ENCODE data around the gene PCDHA6.
"Not testable (repeated sequence)": the region's sequence is repeated elsewhere in the genome, so short reads cannot be mapped to it uniquely, and the experiment has no call there.

PCDHA6 gene

GRCh38 chr5:140862441-140863295, 34.9 kb downstream of the PCDHA6 start:
- DNase-seq (ENCODE audit: low spot score), result no peak

GRCh38 chr5:140868721-140869554, 41.2 kb downstream of the PCDHA6 start, which contains the start of gene PCDHA11:
Gene PCDHA11, plus strand, starts transcription at chr5:140868957. Its CDS starts 147 bp downstream, at chr5:140869104.
- DNase-seq (ENCODE audit: low spot score), result no peak

DNA sequence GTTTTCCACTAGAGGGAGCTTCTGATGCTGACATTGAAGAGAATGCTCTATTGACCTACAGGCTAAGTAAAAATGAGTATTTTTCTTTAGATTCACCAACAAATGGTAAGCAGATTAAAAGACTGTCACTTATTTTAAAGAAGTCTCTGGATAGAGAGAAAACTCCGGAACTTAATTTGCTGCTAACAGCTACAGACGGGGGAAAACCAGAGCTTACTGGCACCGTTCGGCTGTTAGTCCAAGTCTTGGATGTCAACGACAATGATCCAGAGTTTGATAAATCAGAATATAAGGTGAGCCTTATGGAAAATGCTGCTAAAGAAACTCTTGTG, 41.8 kb downstream of the PCDHA6 start:
- DNase-seq (ENCODE audit: low spot score), result no peak

- no peak for DNase-seq (ENCODE audit: low spot score)
Observed at GRCh38 chr5:140870221-140871201, 42.8 kb downstream of the PCDHA6 start.

GRCh38 chr5:140875085-140876065, 47.6 kb downstream of the PCDHA6 start, which contains the start of gene PCDHA12:
Gene PCDHA12, plus strand, starts transcription at chr5:140875308. Its CDS starts 165 bp downstream, at chr5:140875473.
- DNase-seq (ENCODE audit: low spot score), result no peak

GRCh38 chr5:140876541-140877261, 48.9 kb downstream of the PCDHA6 start:
- DNase-seq (ENCODE audit: low spot score), result not testable (repeated sequence)

DNA sequence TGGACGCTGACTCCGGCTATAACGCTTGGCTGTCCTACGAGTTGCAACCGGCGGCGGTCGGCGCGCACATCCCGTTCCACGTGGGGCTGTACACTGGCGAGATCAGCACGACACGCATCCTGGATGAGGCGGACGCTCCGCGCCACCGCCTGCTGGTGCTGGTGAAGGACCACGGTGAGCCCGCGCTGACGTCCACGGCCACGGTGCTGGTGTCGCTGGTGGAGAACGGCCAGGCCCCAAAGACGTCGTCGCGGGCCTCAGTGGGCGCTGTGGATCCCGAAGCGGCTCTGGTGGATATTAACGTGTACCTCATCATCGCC, 49.5 kb downstream of the PCDHA6 start:
- DNase-seq (ENCODE audit: low spot score), result no peak

All from CD4-positive, alpha-beta T cell treated with Interleukin-15 for 4 hours (primary cell).